ENCODE data around the gene MRPS23. TPM values are rescaled to one million over a fixed set of nuclear protein-coding genes. Genes with fewer than 3 reads are reported as not detected.
"Not testable (repeated sequence)": the region's sequence is repeated elsewhere in the genome, so short reads cannot be mapped to it uniquely, and the experiment has no call there.

MRPS23 gene
- polyA plus RNA-seq, 6 donors from 2014 or later: 26.3 to 48.7 (median 33.0) TPM

DNA sequence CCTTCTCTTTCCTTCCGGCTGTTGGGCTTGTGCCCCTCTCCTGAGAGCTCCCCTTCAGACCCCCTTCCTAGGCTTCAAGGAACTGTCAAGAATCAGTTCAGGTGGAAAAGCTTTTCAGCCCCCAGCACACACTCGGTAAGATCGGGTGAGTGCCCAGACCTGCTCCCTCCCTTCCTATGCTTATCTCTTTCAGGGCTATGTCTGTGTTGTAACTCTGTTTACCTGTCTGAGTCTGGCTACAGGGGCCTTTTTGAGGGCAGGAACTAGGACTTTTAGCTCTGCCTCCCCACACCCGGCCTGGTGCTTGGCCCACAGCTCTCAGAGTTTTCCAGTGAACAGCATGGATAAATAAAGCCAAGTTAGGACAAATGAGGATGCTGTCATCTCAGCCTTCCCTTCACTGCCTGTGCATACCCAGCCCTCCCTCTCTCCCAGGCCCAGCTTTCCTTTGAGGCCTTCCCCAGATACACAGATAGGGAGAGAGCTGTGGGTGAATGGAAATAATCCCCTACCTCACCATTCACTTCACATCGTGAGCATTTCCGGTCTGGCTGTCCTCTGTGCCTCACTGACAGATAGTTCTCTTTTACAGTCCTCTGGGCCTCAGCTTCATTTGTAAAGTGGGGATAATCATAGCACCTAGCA lies 5.7 kb upstream of the MRPS23 start:
- Mint-ChIP-seq H3K9me3 (no peaks in the 10 kb centered on the region), H3K4me1 (peaks cover 12 to 16% (median 14%) of the 10 kb centered on the region in 3 donors), H3K27me3 (peaks cover 12 to 20% (median 13%) of the 10 kb centered on the region in 3 donors), H3K27ac (no peak overlapping the region), H3K36me3 (no peaks in the 10 kb centered on the region), H3K4me3 (no peak overlapping the region)
- DNase-seq: no peak
- ATAC-seq (ENCODE audit: low read depth in 2 of 2): no peak

- no peaks in the 10 kb centered on the region for H3K9me3 Mint-ChIP-seq
- DNase-seq: no peak
- H3K4me1 Mint-ChIP-seq: peaks cover 28 to 31% (median 28%) of the 10 kb centered on the region in 3 donors
- peaks cover 2 to 8% (median 5%) of the 10 kb centered on the region in 3 donors for H3K27me3 Mint-ChIP-seq
- H3K27ac Mint-ChIP-seq: no peak overlapping the region
- ATAC-seq (ENCODE audit: low read depth in 2 of 2): no peak
- no peaks in the 10 kb centered on the region for H3K36me3 Mint-ChIP-seq
- H3K4me3 Mint-ChIP-seq: peak overlapping the region in 3 of 8 donors; percentile 36 to 46 (median 42)
These were observed 3.9 kb upstream of the MRPS23 start for GRCh38 chr17:57853695-57854094.

GRCh38 chr17:57852955-57853328 lies 3.1 kb upstream of the MRPS23 start:
- DNase-seq (no peak), ATAC-seq (ENCODE audit: low read depth in 2 of 2) (no peak)
- peaks cover 28 to 37% (median 34%) of the 10 kb centered on the region in 3 donors for H3K4me1 Mint-ChIP-seq
- H3K27ac Mint-ChIP-seq: no peak overlapping the region
- peaks cover 0 to under 1% (median 0%) of the 10 kb centered on the region in 3 donors for H3K27me3 Mint-ChIP-seq
- peak overlapping the region in 2 of 8 donors; percentile 46 to 69 for H3K4me3 Mint-ChIP-seq
- H3K9me3 Mint-ChIP-seq: no peaks in the 10 kb centered on the region
- H3K36me3 Mint-ChIP-seq: no peaks in the 10 kb centered on the region

DNA sequence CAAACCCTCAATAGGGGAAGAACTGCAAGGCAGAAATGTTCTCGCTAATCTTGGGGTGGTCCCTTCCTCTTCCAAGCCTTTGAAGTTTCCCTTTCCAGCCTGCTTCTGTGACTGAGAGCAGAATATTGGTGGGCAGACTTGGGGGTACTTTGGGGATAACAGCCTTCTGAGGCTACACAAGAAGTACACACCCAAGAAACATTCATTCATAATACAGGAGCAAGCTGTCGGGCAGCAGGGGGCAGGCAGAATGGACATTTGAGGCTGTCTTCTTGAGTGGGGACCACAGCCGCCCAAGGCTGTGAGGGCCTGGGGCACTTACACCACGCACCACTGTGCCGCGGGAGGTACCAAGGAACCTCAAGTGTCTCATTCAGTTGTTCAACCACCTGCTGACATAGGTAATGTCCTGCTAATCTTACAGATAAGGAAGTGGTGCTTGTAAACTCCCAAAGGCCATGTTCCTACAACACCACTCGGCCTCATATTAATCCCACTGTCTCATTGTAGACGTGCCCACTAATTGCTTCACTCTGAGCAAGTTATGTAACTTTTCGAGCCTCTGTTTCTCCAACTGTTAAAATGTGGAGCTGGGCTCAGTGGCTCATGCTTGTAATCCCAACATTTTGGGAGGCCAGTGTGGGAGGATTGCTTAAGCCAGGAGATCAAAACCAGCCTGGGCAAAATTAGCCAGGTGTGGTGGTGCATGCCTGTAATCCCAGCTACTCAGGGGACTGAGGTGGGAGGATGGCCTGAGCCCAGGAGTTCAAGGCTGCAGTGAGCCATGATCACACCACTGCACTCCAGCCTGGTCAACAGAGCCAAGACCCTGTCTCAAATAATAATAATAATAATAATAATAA lies 2.5 kb upstream of the MRPS23 start:
- no peak for ATAC-seq (ENCODE audit: low read depth in 2 of 2)

DNA sequence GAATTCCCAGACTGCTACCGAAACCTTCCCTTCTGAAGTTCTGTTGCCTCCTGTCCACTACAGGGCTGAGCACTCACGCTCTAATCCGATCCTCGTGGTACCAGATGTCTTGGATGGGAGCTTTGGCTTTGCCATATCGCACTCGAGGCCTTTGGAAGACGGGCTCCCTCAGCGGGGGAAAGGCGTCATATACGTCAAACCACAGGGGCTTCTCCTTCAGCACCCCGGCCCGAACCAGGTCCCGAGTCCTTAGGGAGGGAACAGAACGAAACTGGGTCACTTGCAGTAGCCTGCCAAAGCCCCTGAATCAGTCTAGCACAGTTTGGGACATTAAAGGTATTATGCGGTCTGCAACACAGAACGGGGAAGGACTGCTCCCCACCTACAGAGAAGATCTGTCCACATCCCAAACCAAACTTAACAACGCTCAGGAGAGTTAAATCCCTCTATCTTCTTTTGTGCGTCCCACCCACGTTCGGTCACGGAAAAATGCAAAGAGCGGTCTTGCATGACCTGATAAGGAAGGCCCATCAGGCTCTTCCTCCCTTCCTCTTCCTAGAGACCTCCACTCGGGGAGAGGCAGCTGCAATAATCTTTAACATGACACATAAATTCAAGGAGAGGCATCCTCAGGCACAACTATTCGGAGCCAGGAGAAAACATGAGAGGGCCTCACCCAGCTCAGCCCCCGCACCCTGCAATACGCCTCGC lies 526 bp downstream of the MRPS23 start:
- peak in 1 of 2 donors; percentile 20 for ATAC-seq (ENCODE audit: low read depth in 2 of 2)
- Mint-ChIP-seq H3K4me1 (peaks cover 32 to 46% (median 34%) of the 10 kb centered on the region in 3 donors), H3K9me3 (no peaks in the 10 kb centered on the region), H3K27ac (peak overlapping the region; percentile 94 to 100 (median 98)), H3K4me3 (peak overlapping the region; percentile 91 to 100 (median 98)), H3K36me3 (no peaks in the 10 kb centered on the region), H3K27me3 (no peaks in the 10 kb centered on the region)
- no peak for DNase-seq

More for the DNA sequence above, 2.5 kb upstream of the MRPS23 start:
- peaks cover 28 to 40% (median 34%) of the 10 kb centered on the region in 3 donors for H3K4me1 Mint-ChIP-seq
- no peak for DNase-seq
- H3K27ac Mint-ChIP-seq: no peak overlapping the region
- H3K36me3 Mint-ChIP-seq: no peaks in the 10 kb centered on the region
- H3K4me3 Mint-ChIP-seq: peak overlapping the region in 5 of 8 donors; percentile 35 to 94 (median 89)
- no peaks in the 10 kb centered on the region for H3K9me3 Mint-ChIP-seq
- H3K27me3 Mint-ChIP-seq: no peaks in the 10 kb centered on the region

DNA sequence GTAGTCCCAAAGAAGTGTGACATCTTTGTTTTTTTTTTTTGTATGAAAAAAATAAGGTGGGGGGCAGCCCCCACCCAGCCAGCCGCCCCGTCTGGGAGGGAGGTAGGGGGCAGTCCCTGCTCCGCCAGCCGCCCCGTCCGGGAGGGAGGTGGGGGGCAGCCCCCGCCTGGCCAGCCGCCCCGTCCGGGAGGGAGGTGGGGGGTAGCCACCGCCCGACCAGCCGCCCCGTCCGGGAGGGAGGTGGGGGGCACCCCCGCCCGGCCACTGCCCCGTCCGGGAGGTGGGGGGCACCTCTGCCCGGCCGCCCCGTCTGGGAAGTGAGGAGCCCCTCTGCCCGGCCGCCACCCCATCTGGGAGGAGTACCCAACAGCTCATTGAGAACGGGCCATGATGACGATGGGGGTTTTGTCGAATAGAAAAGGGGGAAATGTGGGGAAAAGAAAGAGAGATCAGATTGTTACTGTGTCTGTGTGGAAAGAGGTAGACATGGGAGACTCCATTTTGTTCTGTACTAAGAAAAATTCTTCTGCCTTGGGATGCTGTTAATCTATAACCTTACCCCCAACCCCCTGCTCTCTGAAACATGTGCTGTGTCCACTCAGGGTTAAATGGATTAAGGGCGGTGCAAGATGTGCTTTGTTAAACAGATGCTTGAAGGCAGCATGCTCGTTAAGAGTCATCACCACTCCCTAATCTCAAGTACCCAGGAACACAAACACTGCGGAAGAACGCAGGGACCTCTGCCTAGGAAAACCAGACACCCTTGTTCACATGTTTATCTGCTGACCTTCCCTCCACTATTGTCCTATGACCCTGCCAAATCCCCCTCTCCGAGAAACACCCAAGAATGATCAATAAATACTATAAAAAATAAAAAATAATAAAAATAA lies 3.5 kb downstream of the MRPS23 start:
- not testable (repeated sequence) for ATAC-seq (ENCODE audit: low read depth in 2 of 2); H3K9me3 Mint-ChIP-seq; DNase-seq; H3K27me3 Mint-ChIP-seq; H3K27ac Mint-ChIP-seq; H3K4me3 Mint-ChIP-seq; H3K36me3 Mint-ChIP-seq
- H3K4me1 Mint-ChIP-seq: peaks cover 28 to 48% (median 31%) of the 10 kb centered on the region in 3 donors

GRCh38 chr17:57842280-57842679 lies 7.6 kb downstream of the MRPS23 start:
- no peak overlapping the region for H3K4me3 Mint-ChIP-seq
- H3K4me1 Mint-ChIP-seq: peaks cover 0 to 14% (median 8%) of the 10 kb centered on the region in 3 donors
- no peaks in the 10 kb centered on the region for H3K27me3 Mint-ChIP-seq
- DNase-seq (no peak), ATAC-seq (ENCODE audit: low read depth in 2 of 2) (no peak)
- no peak overlapping the region for H3K27ac Mint-ChIP-seq
- H3K36me3 Mint-ChIP-seq: peaks cover 0 to 9% of the 10 kb centered on the region in 2 donors
- H3K9me3 Mint-ChIP-seq: no peaks in the 10 kb centered on the region

- H3K27me3 Mint-ChIP-seq: no peaks in the 10 kb centered on the region
- no peaks in the 10 kb centered on the region for H3K9me3 Mint-ChIP-seq
- no peak overlapping the region for H3K27ac Mint-ChIP-seq
- ATAC-seq (ENCODE audit: low read depth in 2 of 2) (no peak), DNase-seq (no peak)
- no peak overlapping the region for H3K4me3 Mint-ChIP-seq
- H3K36me3 Mint-ChIP-seq: peaks cover 0 to 9% of the 10 kb centered on the region in 2 donors
- H3K4me1 Mint-ChIP-seq: peaks cover 0 to 8% (median 4%) of the 10 kb centered on the region in 3 donors
These were observed 10.3 kb downstream of the MRPS23 start for GRCh38 chr17:57839571-57839923.

DNA sequence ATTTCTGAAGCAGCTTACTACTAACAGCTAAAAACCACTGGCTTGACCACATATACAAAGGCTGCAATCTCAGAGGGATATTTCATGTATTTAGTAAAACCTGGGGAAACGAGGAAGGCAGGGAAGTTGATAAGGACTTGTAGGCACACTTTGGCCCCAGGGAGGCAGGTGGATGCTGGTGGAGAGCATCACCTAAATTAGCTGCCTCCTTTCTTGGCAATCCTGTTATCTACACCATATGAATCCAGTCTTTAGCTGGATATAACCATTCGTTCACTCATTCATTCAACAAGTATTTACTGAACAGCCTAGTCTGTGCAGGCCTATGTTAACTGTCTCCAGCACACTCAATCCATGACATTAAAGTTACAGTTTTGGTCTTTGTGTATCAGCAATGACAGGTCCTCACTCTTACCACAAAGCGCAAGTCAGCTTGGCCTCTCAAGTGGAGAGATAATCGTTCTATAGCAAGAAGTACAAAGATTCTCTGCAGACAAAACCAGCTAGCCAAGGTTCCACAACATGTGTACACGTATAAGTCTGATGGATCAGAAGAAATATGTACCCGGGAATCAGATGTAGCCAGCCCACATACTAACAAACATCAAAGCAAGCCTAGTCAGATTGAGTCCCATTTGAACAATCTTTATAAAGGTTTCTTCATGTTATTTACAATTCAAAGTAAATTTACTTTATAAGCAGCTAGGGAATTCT lies 10.8 kb downstream of the MRPS23 start:
- H3K27ac Mint-ChIP-seq: no peak overlapping the region
- H3K4me3 Mint-ChIP-seq: no peak overlapping the region
- H3K9me3 Mint-ChIP-seq: no peaks in the 10 kb centered on the region
- DNase-seq (no peak), ATAC-seq (ENCODE audit: low read depth in 2 of 2) (no peak)
- H3K4me1 Mint-ChIP-seq: peaks cover 0 to 8% (median 4%) of the 10 kb centered on the region in 3 donors
- no peaks in the 10 kb centered on the region for H3K27me3 Mint-ChIP-seq
- peaks cover 0 to 9% of the 10 kb centered on the region in 2 donors for H3K36me3 Mint-ChIP-seq

- no peaks in the 10 kb centered on the region for H3K9me3 Mint-ChIP-seq
- no peaks in the 10 kb centered on the region for H3K27me3 Mint-ChIP-seq
- DNase-seq (no peak), ATAC-seq (ENCODE audit: low read depth in 2 of 2) (no peak)
- no peak overlapping the region for H3K27ac Mint-ChIP-seq
- H3K4me1 Mint-ChIP-seq: peaks cover 0 to 8% (median 4%) of the 10 kb centered on the region in 3 donors
- H3K4me3 Mint-ChIP-seq: no peak overlapping the region
- peaks cover 0 to 9% of the 10 kb centered on the region in 2 donors for H3K36me3 Mint-ChIP-seq
These were observed 11.4 kb downstream of the MRPS23 start for GRCh38 chr17:57838453-57838852.

GRCh38 chr17:57835333-57835900 lies 14.4 kb downstream of the MRPS23 start:
- Mint-ChIP-seq H3K27ac (peak overlapping the region in 2 of 6 donors; percentile 9 to 73), H3K4me3 (no peak overlapping the region)

More at GRCh38 chr17:57835333-57835900, 14.4 kb downstream of the MRPS23 start:
- no peaks in the 10 kb centered on the region for H3K27me3 Mint-ChIP-seq
- ATAC-seq (ENCODE audit: low read depth in 2 of 2): no peak
- H3K4me1 Mint-ChIP-seq: no peaks in the 10 kb centered on the region
- H3K36me3 Mint-ChIP-seq: peaks cover 0 to 4% of the 10 kb centered on the region in 2 donors
- H3K9me3 Mint-ChIP-seq: no peaks in the 10 kb centered on the region
- no peak for DNase-seq
